Dendritic cell treated with granulocyte-macrophage colony-stimulating factor and Interleukin-4, amounts not matched to agents 40 ng/mL and 50 ng/mL, for 4 days (primary cell): ENCODE data around the gene STK38L.
A peak's percentile ranks its signal among the peaks of the same experiment; 100 is the strongest.
"Not testable (repeated sequence)": the region's sequence is repeated elsewhere in the genome, so short reads cannot be mapped to it uniquely, and the experiment has no call there.

ENCODE experiments used
- H3K27ac Mint-ChIP-seq: one replicate; pipeline ENCODE4 v1.8.0; 2022; ENCODE audit warnings: mild to moderate bottlenecking, mixed read lengths
- H3K27me3 Mint-ChIP-seq: one replicate; pipeline ENCODE4 v1.8.0; 2022; ENCODE audit warnings: mild to moderate bottlenecking, mixed read lengths
- H3K36me3 Mint-ChIP-seq: one replicate; pipeline ENCODE4 v1.8.0; 2022; ENCODE audit warnings: low read depth, mixed read lengths
- H3K4me1 Mint-ChIP-seq: one replicate; pipeline ENCODE4 v1.8.0; 2022; ENCODE audit warnings: low read depth, mixed read lengths
- H3K4me3 Mint-ChIP-seq: one replicate; pipeline ENCODE4 v1.8.0; 2022; ENCODE audit warnings: mild to moderate bottlenecking, moderate library complexity, mixed read lengths
- H3K9me3 Mint-ChIP-seq: one replicate; pipeline ENCODE4 v1.8.0; 2022; ENCODE audit warnings: mixed read lengths
- intact Hi-C: fragments of 100-400 bp; cut with micrococcal nuclease; formaldehyde crosslinking; loops from one replicate; pipeline ENCODE4 v1.15.0; 2022

Gene STK38L

DNA sequence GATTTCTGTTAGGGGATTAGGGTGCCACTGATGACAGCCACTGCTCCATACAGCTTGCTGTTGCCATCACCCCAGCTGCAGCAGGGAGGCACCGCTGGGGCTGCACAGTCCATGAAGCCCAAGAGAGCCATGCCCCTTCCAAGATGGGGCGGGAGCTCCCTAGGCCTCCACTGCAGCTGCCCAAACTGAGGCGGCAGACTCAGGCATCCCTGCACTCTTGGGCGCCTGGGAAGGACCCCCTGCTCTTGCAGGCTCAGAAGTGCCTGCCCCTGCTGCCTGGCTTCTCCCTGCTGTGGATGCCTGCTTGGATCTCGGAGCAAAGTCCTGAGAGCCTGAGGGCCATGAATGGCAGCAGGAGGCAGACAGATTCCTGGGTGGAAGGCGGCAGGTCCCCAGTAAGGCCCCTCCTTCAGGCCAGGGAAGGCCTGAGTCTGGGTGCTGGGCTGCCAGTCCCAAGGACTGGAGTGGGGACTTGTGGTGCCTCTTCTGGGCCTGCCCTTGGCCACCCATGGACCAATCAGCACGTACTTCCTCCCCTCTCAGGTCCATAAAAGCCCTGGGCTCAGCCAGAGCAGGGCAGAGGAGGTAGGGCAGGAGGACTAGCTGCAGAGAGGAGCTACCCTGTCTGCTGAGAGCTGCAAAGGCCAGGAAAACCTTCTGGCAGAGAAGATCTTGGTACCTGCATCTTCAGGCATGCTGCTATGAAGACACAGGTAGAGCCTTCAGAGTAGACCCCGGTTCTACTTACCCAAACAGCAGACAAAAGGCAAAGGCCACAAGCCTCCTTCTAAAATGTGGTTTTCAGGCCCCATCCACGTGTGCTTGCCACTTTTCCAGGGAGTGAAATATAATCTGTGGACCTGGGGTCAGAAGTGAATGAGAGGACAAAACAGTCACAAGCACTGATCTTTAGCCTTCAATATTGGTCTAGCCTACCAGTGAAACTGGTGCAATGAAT lies 30.0 kb upstream of the STK38L start:
- Mint-ChIP-seq H3K27me3 (no peaks in the 10 kb centered on the region), H3K9me3 (no peaks in the 10 kb centered on the region), H3K36me3 (no peaks in the 10 kb centered on the region), H3K27ac (no peak overlapping the region), H3K4me1 (peaks cover 12% of the 10 kb centered on the region), H3K4me3 (no peak overlapping the region)
- intact Hi-C loops: no loop called here

DNA sequence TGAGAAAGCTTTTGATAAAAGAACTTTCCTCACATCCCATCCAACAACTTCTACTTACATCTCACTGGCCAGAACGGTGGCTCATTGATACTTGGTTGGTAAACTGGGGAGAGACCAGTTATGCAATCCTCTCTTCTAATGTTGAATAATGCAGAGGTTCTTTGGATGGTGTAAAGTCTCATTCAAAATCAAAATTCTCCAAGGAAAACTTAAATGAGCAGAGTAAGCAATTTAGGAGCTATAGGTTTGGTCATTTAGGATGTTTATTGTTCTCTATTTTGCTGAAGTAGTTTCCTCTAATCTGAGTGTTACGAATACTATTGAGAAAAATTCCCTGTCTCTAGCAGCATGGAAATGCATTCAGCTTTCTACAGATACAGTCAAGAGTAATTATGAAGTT lies 26.5 kb upstream of the STK38L start:
- H3K4me1 Mint-ChIP-seq: peaks cover 41% of the 10 kb centered on the region
- H3K27ac Mint-ChIP-seq: no peak overlapping the region
- no peaks in the 10 kb centered on the region for H3K9me3 Mint-ChIP-seq
- H3K4me3 Mint-ChIP-seq: no peak overlapping the region
- no peaks in the 10 kb centered on the region for H3K27me3 Mint-ChIP-seq
- intact Hi-C loops: no loop called here
- H3K36me3 Mint-ChIP-seq: no peaks in the 10 kb centered on the region

DNA sequence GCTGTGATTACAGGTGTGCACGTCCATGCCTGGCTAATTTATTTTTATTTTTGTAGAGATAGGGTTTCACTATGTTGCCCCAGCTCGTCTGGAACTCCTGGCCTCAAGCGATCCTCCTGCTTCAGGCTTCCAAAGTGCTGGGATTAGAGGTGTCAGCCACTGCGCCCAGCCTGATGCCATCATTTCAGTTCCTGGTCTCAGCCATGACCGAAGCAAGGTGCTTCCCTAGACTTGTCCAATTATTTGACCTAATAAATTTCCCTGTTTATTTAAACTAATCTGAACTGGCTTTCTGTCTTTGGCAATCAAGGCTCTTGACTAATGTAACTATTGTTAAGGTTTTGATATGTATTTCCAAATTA lies 24.4 kb upstream of the STK38L start:
- no peaks in the 10 kb centered on the region for H3K9me3 Mint-ChIP-seq
- H3K4me1 Mint-ChIP-seq: peaks cover 54% of the 10 kb centered on the region
- peak overlapping the region; percentile 75 for H3K27ac Mint-ChIP-seq
- no peaks in the 10 kb centered on the region for H3K36me3 Mint-ChIP-seq
- intact Hi-C loops: no loop called here
- H3K27me3 Mint-ChIP-seq: no peaks in the 10 kb centered on the region
- H3K4me3 Mint-ChIP-seq: no peak overlapping the region

DNA sequence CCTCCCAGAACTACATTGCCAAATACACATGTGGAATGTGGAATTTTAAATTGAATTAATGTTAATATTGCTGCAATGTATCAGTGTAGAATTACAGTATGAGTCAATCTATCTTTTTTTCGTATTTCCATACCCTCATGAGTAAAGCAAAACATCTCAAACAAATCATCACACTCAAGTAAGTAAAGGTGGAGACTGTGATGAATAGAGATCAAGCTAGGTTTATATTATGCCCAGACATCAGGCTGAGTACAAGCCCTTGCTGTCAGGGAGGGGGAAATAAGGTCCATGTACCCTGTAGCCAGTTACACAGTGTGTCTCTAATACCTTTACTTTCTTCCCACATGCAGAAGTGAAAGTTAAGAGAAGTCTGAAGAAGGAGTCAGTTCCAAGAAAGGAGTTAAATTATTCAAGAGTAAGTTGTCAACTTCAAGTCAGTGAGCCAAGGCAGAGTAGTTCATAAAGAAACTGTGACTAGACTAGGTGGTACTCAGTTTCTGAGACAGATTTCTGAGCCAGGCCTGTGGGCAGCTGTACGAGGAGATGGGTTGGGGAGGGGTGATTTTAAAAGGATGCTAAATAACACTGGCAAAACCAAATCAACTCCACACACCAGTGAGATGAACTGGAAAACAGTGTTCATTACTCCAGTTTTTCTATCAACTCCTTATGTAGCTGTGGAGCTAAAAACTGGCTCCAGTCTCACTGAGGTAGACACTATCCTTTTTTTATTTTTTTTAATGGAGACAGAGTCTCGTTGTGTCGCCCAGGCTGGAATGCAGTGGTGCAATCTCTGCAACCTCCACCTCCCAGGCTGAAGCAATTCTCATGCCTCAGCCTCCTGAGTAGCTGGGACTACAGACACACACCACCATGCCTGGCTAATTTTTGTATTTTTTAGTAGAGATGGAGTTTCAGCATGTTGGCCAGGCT lies 23.8 kb upstream of the STK38L start:
- no peaks in the 10 kb centered on the region for H3K9me3 Mint-ChIP-seq
- intact Hi-C loops: no loop called here
- peak overlapping the region; percentile 75 for H3K27ac Mint-ChIP-seq
- H3K36me3 Mint-ChIP-seq: no peaks in the 10 kb centered on the region
- no peak overlapping the region for H3K4me3 Mint-ChIP-seq
- H3K27me3 Mint-ChIP-seq: no peaks in the 10 kb centered on the region
- peaks cover 61% of the 10 kb centered on the region for H3K4me1 Mint-ChIP-seq

DNA sequence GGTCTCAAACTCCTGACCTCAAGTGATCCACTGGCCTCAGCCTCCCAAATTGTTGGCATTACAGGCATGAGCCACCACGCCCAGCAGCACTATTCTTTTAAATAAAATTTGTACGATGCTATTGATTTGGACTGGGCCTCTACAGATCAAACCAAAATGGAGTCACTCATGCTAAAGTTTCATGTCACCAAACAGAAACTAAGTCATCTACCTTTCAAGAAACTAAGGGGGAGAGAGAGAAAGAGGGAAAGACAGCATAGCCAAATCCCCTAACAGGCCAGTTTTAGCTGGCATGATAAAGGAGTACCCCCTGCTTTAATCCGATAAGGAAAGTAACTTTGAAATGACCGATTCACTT lies 23.1 kb upstream of the STK38L start:
- no peaks in the 10 kb centered on the region for H3K9me3 Mint-ChIP-seq

DNA sequence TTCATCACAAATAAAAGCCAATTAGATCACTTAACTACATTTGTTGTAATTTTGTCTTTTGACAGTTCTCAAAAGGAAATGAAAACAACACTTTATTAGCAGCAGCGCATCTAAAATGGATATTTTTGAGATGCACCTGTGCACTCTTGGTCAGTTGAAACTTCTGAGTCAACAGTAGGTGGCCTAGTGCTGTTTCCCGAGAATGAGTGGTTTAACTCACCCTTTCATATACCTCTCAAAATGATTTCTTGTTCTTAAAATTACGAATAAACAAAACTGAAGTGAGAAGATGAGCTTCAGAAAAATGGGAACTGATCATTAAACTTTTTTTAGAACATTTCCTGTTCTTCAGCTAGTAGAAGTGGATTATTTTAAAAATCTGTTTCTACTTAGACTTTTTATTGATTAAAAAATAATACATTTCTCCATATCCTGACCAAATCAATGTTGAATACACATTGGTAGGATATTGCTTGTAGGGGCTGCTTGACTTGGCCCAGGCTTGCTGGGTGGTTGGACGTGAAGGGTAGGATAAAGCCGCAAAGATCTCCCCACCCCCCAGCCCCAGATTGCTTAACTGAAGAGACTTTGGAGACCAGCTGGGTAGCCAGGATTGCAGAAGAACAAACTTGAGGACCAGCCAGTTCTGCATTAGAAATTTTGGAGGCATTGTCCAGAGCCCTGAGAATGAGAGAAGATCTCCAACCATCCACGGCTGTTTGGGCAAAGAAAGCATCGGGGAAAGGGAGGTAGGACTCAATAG lies 22.3 kb upstream of the STK38L start:
- peak overlapping the region; percentile 75 for H3K27ac Mint-ChIP-seq
- H3K27me3 Mint-ChIP-seq: no peaks in the 10 kb centered on the region
- intact Hi-C loops: no loop called here
- peaks cover 72% of the 10 kb centered on the region for H3K4me1 Mint-ChIP-seq
- peak overlapping the region; percentile 66 for H3K4me3 Mint-ChIP-seq
- H3K36me3 Mint-ChIP-seq: no peaks in the 10 kb centered on the region
- H3K9me3 Mint-ChIP-seq: no peaks in the 10 kb centered on the region

More for the DNA sequence above, 23.1 kb upstream of the STK38L start:
- Mint-ChIP-seq H3K4me1 (peaks cover 63% of the 10 kb centered on the region), H3K27ac (peak overlapping the region; percentile 75), H3K4me3 (no peak overlapping the region), H3K36me3 (no peaks in the 10 kb centered on the region), H3K27me3 (no peaks in the 10 kb centered on the region)
- intact Hi-C loops: no loop called here

DNA sequence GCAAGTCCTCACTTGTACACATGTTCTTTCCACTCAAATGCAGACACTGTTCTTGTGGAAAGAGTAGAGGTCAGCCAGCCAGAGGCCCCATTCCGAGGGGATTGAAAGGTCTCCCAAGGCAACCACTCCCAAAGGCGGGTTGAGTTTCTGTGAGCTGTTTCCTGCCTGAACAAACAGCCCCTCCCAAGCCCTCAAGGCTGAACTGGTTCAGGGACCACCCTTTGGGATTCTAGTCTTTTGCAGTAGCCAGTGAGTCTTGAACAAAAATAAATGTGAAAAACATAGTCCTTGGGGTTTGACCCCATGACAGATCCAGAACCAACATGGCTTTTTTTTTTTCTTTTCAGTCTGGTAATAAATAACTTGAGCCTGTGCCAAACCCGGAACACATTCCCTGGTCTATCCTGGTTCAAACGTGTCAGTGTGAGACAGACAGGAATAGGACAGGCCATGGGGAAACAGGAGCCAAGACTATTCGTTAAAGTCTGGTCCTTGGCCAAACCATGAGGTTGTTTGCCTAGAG lies 17.6 kb upstream of the STK38L start:
- Mint-ChIP-seq H3K9me3 (no peaks in the 10 kb centered on the region), H3K27ac (peak overlapping the region; percentile 63), H3K4me3 (no peak overlapping the region), H3K36me3 (no peaks in the 10 kb centered on the region), H3K27me3 (no peaks in the 10 kb centered on the region), H3K4me1 (peaks cover 66% of the 10 kb centered on the region)
- intact Hi-C loops: no loop called here

DNA sequence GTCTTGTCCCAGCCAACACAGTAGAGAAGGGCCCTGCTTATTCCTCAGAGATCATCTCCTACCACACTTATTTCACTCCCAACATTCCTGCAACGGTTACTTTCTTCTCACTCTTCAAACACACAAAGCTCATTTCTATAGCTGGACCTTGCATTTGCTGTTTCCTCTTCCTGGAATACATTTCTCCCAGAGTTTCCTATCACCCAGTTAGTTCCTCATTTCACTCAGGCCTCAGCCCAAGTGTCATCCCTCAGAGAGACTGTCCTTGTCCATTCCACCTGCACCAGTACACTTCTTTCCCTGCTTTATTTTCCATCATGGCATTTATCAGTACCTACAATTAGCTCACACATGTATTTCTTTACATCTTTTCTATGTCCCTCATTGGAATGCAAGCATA lies 14.7 kb upstream of the STK38L start:
- Mint-ChIP-seq H3K9me3 (no peaks in the 10 kb centered on the region), H3K4me3 (no peak overlapping the region), H3K4me1 (peaks cover 44% of the 10 kb centered on the region), H3K36me3 (no peaks in the 10 kb centered on the region), H3K27me3 (no peaks in the 10 kb centered on the region), H3K27ac (peak overlapping the region; percentile 25)
- intact Hi-C loops: no loop called here

DNA sequence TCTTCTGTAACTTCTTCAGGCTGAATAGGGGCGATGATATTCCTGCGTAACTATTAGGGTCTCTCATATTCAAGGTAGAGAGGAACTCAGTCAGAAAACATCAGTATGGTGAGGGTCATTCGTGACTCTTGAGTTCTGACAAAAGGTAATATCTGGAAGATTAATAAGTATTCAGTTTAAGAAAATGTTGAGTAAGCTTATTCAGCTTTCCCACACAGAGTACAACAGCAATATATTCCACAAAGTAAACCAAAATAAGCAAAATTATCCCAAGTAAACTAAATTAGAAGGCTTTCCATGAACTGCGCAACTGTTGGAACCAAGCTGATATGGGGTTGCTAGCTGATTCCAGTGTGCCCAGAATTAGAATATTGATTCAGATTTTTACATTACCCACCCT lies 12.7 kb upstream of the STK38L start:
- H3K4me3 Mint-ChIP-seq, H3K27ac Mint-ChIP-seq, H3K27me3 Mint-ChIP-seq, H3K9me3 Mint-ChIP-seq, H3K36me3 Mint-ChIP-seq, intact Hi-C loops: not testable (repeated sequence)
- peaks cover 36% of the 10 kb centered on the region for H3K4me1 Mint-ChIP-seq

DNA sequence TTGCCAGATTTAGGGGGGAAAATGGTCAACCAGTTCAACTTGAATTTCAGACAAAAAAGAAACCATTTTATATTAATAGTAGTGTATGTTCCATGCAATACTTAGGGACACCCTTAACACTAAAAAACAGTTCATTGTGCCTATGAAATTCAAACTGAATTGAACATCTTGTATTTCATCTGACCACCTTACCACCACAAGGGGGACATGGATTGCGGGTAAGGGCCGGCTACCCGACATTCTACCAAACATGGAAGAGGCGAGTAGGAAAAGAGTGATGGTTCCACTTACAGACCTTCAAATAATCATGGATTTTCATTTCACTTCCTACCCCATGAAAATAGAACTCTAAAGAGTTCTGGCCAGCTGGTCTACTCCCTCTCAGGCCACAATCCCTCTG lies 10.3 kb upstream of the STK38L start:
- Mint-ChIP-seq H3K4me3 (no peak overlapping the region), H3K9me3 (no peaks in the 10 kb centered on the region), H3K27me3 (no peaks in the 10 kb centered on the region), H3K36me3 (no peaks in the 10 kb centered on the region), H3K4me1 (peaks cover 47% of the 10 kb centered on the region), H3K27ac (no peak overlapping the region)
- intact Hi-C loops: no loop called here

DNA sequence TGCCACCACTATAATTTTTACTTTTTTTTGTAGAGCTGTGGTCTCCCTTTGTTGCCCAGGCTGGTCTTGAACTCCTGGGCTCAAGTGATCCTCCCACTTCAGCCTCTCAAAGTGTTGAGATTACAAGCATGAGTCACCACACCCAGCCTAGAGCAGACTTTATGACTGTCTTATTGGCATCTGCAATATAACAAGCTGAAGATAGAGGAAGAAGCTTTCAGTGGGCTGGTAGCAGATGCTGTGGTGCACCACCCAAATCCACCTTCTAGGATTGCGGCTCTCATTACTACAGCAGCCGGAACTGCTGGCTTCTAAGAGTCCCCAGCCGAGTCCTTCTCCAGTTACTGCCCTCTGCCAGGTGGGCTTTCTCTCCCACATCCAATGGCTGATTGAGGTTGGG lies 7.6 kb upstream of the STK38L start:
- intact Hi-C loops: no loop called here
- no peaks in the 10 kb centered on the region for H3K9me3 Mint-ChIP-seq
- H3K27me3 Mint-ChIP-seq: no peaks in the 10 kb centered on the region
- no peak overlapping the region for H3K4me3 Mint-ChIP-seq
- H3K27ac Mint-ChIP-seq: peak overlapping the region; percentile 84
- H3K4me1 Mint-ChIP-seq: peaks cover 38% of the 10 kb centered on the region
- H3K36me3 Mint-ChIP-seq: no peaks in the 10 kb centered on the region

DNA sequence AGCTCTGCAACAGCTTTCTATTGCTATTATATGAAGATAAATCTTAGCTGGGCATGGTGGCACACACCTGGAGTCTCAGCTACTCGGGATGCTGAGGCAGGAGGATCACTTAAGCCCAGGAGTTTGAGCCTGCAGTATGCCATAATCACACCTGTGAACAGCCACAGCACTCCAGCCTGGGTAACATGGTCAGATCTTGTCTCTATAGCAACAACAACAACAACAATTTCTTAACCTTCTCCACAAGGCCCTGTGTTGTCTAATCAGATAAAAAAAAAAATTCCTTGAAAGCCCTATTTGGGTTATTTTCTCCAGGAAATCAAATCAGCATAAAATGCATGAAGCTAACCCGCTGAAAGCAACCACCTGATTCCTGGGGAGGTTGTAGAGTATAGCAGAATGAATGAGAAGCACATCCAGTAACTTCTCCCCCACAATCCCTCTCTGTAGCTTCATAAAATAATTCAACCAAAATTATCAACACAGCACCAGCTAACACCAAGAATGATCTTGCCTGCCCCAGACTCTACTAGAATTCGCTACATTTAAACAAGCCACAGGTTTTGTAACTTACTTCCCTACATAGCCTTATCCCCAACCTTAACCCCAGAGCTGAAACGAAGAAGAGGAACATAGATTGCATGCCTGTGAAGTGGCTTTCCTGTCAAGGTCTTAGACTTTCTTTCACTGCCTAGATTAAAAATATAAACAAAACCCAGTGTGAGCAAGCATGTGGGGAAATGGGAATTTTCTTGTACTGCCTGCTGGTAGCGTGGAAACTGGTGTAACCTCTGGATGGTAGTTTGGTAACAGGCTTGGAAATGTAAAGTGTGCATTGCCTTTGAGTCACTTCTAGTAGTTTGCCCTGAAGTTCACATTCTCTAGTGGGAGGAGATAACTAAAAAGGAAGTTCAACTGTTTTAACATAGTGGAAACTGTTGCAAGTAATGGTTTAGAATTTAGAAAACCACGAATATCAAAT lies 6.0 kb upstream of the STK38L start:
- no peaks in the 10 kb centered on the region for H3K36me3 Mint-ChIP-seq
- H3K27me3 Mint-ChIP-seq: no peaks in the 10 kb centered on the region
- peak overlapping the region; percentile 20 for H3K4me3 Mint-ChIP-seq
- peaks cover 38% of the 10 kb centered on the region for H3K4me1 Mint-ChIP-seq
- H3K27ac Mint-ChIP-seq: peak overlapping the region; percentile 84
- intact Hi-C loops: loop anchor here (2.0 kb wide), 1 partner anchor 57 kb away; no protein-coding TSS in a partner anchor
- no peaks in the 10 kb centered on the region for H3K9me3 Mint-ChIP-seq

DNA sequence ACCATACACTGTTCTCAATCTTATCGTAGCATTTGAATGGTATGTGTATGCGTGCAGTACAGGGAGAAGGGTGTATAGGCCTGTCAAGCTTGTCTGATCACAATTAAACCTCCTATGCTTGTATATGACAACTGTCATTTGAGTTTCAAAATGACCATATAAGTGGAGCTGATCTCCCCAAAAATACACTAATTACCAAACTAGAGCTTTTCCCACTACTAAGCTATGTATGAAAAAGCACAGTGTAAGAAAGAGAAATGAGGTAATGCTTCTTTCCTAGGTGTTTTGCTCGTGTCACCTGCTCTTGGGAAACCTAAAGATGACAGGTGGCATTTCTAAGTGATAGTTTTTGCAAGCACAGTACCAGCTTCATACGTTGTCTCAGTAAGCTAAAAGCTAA lies 1.1 kb upstream of the STK38L start:
- Mint-ChIP-seq H3K4me3 (no peak overlapping the region), H3K9me3 (no peaks in the 10 kb centered on the region), H3K27me3 (no peaks in the 10 kb centered on the region), H3K4me1 (peaks cover 48% of the 10 kb centered on the region), H3K36me3 (peaks cover 10% of the 10 kb centered on the region), H3K27ac (peak overlapping the region; percentile 98)
- intact Hi-C loops: no loop called here
